Osteocyte (in vitro differentiated cells): ENCODE measurements around the gene SSBP2. TPM values are rescaled to one million over a fixed set of nuclear protein-coding genes. Genes with fewer than 3 reads are reported as not detected.
A peak's percentile ranks its signal among the peaks of the same experiment; 100 is the strongest.
"Not testable (repeated sequence)": the region's sequence is repeated elsewhere in the genome, so short reads cannot be mapped to it uniquely, and the experiment has no call there.

ENCODE experiments used
- DNase-seq: peaks from one replicate; pipeline ENCODE4 v3.0.0; 2021; ENCODE audit warnings: mixed read lengths; ENCODE audit not compliant: unreplicated experiment; ENCODE audit errors: extremely low spot score
- H3K27ac Mint-ChIP-seq: one replicate; pipeline ENCODE4 v1.8.0; 2021; ENCODE audit warnings: mild to moderate bottlenecking, mixed read lengths; ENCODE audit not compliant: unreplicated experiment
- H3K27me3 Mint-ChIP-seq: one replicate; pipeline ENCODE4 v1.8.0; 2021; ENCODE audit warnings: mixed read lengths; ENCODE audit not compliant: unreplicated experiment
- H3K36me3 Mint-ChIP-seq: one replicate; pipeline ENCODE4 v1.8.0; 2021; ENCODE audit warnings: mixed read lengths; ENCODE audit not compliant: unreplicated experiment
- H3K4me1 Mint-ChIP-seq: one replicate; pipeline ENCODE4 v1.8.0; 2021; ENCODE audit warnings: mixed read lengths; ENCODE audit not compliant: unreplicated experiment
- H3K4me3 Mint-ChIP-seq: one replicate; pipeline ENCODE4 v1.8.0; 2021; ENCODE audit warnings: mild to moderate bottlenecking, moderate library complexity, mixed read lengths; ENCODE audit not compliant: unreplicated experiment
- H3K9me3 Mint-ChIP-seq: one replicate; pipeline ENCODE4 v1.8.0; 2021; ENCODE audit warnings: mixed read lengths; ENCODE audit not compliant: unreplicated experiment
- CTCF ChIP-seq: fragments of 200-600 bp; sonication (generic); IDR thresholded peaks from 2 replicates; pipeline ENCODE4 v1.5.0; 2021; ENCODE audit warnings: antibody characterized with exemption, mild to moderate bottlenecking, moderate library complexity
- total RNA-seq: library from RNA; stranded (reverse); gene quantifications from 2 replicates; pipeline ENCODE4 v1.2.1, GENCODE V29; 2021

The SSBP2 gene
- total RNA-seq, 1 donor from 2014 or later = 62.1 TPM

- TF ChIP-seq CTCF = no peak
- H3K27ac Mint-ChIP-seq = no peak overlapping the region
- DNase-seq = no peak
- peaks cover 2% of the 10 kb centered on the region for H3K4me1 Mint-ChIP-seq
- H3K4me3 Mint-ChIP-seq = no peak overlapping the region
- peaks cover 10% of the 10 kb centered on the region for H3K9me3 Mint-ChIP-seq
- peaks cover 15% of the 10 kb centered on the region for H3K36me3 Mint-ChIP-seq
- H3K27me3 Mint-ChIP-seq = no peaks in the 10 kb centered on the region
These were observed 244.5 kb downstream of the SSBP2 start for GRCh38 chr5:81506378-81506777.

GRCh38 chr5:81505672-81506071 is 245.2 kb downstream of the SSBP2 start:
- Mint-ChIP-seq H3K4me1 (peaks cover 2% of the 10 kb centered on the region), H3K27ac (peak overlapping the region; percentile 44), H3K9me3 (peaks cover 10% of the 10 kb centered on the region), H3K27me3 (no peaks in the 10 kb centered on the region), H3K4me3 (no peak overlapping the region), H3K36me3 (peaks cover 15% of the 10 kb centered on the region)
- DNase-seq = no peak
- no peak for TF ChIP-seq CTCF

- peaks cover 10% of the 10 kb centered on the region for H3K9me3 Mint-ChIP-seq
- DNase-seq, H3K4me1 Mint-ChIP-seq, H3K4me3 Mint-ChIP-seq, H3K27me3 Mint-ChIP-seq, H3K27ac Mint-ChIP-seq: not testable (repeated sequence)
- peaks cover 19% of the 10 kb centered on the region for H3K36me3 Mint-ChIP-seq
These were observed 247.3 kb downstream of the SSBP2 start for GRCh38 chr5:81503602-81504001.

- no peak overlapping the region for H3K4me3 Mint-ChIP-seq
- H3K27ac Mint-ChIP-seq = no peak overlapping the region
- H3K27me3 Mint-ChIP-seq = no peaks in the 10 kb centered on the region
- DNase-seq = no peak
- H3K4me1 Mint-ChIP-seq = no peaks in the 10 kb centered on the region
- TF ChIP-seq CTCF = no peak
- peaks cover 9% of the 10 kb centered on the region for H3K36me3 Mint-ChIP-seq
- H3K9me3 Mint-ChIP-seq = no peaks in the 10 kb centered on the region
These were observed 255.6 kb downstream of the SSBP2 start for GRCh38 chr5:81495286-81495685.

GRCh38 chr5:81488862-81489261 is 262.0 kb downstream of the SSBP2 start:
- H3K9me3 Mint-ChIP-seq = no peaks in the 10 kb centered on the region
- no peaks in the 10 kb centered on the region for H3K27me3 Mint-ChIP-seq
- H3K4me3 Mint-ChIP-seq = no peak overlapping the region
- TF ChIP-seq CTCF = no peak
- H3K27ac Mint-ChIP-seq = no peak overlapping the region
- H3K4me1 Mint-ChIP-seq = no peaks in the 10 kb centered on the region
- DNase-seq = no peak
- no peaks in the 10 kb centered on the region for H3K36me3 Mint-ChIP-seq

- H3K27ac Mint-ChIP-seq = no peak overlapping the region
- no peak for TF ChIP-seq CTCF
- H3K4me1 Mint-ChIP-seq = no peaks in the 10 kb centered on the region
- no peaks in the 10 kb centered on the region for H3K9me3 Mint-ChIP-seq
- no peaks in the 10 kb centered on the region for H3K36me3 Mint-ChIP-seq
- H3K4me3 Mint-ChIP-seq = no peak overlapping the region
- no peaks in the 10 kb centered on the region for H3K27me3 Mint-ChIP-seq
- DNase-seq = no peak
These were observed 264.2 kb downstream of the SSBP2 start for GRCh38 chr5:81486711-81487110.
